Stimulated activated CD8-positive, alpha-beta memory T cell treated with anti-CD3 and anti-CD28 coated beads, Interleukin-4, amount 100 ng/mL, for 4 hours (primary cell): ENCODE data around the gene WDR11.

Experiments used
- DNase-seq, 2 donors: peaks; one replicate each; pipeline ENCODE4 v3.0.0-alpha.2; 2020; ENCODE audit warnings: low read depth in 2 of 2, low spot score in 1 of 2

Gene WDR11

DNA sequence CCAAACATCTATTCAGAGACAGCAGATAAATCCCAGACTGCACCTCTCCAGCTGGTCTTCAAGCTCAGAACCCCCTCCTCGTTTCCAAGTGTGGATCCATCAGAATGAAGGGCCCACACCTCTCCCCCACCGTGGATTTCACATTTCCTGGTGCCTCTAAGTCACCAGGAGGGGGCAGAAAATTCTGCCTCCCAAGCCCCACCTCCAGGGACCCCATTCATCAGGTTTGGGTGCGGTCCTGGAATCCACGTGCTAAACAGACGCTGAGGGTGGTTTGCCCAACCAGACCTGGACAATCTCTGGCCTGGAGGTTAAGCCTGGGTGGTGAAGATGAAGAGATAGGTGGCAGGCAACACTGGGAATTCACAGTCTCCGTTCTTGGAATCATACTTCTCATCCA lies 92.4 kb downstream of the WDR11 start:
- no peak for DNase-seq

DNA sequence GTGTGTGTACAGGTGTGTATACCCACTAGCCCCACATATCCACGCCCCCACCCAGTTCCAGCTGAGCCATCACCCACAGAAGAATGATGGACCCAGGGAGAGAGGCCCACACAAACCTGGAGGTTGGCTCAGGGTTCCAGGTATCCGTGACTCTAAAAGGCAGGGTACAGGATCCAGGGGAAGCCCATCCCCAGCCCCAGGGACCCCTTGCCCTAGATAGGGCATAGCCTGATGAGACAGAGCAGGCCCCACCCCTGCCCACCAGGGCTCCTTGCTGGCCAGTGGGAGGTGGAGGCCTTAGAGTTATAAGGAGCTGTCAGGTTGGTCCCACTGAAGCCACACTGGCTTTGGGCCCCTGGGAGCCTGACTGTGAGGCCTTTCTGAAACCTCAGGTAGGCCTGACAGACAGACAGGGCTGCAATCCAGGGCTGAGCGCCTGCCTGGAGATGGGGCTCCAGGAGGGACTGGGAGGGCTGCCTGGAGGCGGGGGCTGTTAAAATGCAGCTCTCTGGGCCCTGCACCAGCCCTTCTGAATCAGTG lies 93.5 kb downstream of the WDR11 start:
- DNase-seq, result no peak

DNA sequence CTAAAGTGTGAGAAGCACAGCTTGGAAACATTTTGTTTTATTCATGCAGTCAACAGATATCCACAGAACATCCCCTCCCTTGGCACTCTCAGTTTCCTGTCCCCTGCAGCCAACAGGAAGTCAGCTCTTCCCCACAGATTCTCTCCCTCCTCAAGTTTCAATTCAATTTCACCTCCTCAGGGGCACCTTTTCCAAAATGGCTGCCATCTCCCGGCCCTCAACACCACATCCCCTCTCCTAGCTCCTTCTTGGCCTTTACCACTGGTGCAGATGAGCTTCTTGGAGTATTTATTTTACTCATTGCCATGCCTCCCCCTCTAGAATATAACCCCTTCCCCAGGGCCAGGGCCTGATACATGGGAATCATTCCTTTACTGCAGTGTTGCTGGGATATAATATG lies 94.0 kb downstream of the WDR11 start:
- no peak for DNase-seq

DNA sequence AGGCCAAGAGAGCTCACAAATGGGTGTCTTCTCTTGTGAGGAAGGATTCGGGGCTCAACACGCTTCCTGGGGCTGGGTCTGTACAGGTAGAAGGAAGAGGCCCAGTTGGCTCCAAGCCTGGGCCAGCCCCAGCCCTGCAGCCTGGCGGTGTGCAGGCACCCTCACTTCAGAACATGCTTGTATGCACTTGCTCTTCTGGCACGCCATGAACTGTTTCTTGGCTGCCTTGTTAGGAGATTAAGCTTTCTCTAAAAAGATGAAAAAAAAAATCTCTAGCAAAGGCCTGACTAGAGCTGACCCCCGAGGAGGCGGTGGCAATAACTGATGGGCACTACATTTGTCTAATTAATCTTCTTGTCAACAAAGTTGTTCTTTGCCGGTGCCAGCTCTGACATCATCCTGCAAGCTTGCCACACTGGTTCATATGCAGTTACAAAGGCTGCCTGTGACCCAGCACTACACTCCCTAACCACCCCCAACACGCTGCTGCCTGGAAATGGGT lies 94.7 kb downstream of the WDR11 start:
- no peak for DNase-seq

DNA sequence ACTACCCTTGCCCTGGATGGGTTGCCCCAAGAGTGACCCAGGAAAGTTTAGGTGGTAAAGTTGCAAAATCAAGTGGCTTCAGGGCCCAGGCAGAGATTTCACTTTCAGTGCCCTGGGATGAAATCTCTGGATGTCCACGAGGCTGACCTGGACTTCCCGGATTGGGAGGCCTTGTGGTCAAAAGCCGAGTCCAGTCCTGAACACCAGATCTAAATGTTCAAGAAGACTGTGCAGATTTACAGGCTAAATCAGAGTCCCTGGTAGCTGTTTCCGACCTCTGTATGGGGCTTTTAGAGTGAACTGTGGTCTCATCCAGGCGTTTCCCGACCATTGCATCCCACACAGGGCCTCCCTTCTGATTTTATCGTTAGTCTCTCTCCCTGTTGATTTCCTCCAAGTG lies 95.3 kb downstream of the WDR11 start:
- no peak for DNase-seq

DNA sequence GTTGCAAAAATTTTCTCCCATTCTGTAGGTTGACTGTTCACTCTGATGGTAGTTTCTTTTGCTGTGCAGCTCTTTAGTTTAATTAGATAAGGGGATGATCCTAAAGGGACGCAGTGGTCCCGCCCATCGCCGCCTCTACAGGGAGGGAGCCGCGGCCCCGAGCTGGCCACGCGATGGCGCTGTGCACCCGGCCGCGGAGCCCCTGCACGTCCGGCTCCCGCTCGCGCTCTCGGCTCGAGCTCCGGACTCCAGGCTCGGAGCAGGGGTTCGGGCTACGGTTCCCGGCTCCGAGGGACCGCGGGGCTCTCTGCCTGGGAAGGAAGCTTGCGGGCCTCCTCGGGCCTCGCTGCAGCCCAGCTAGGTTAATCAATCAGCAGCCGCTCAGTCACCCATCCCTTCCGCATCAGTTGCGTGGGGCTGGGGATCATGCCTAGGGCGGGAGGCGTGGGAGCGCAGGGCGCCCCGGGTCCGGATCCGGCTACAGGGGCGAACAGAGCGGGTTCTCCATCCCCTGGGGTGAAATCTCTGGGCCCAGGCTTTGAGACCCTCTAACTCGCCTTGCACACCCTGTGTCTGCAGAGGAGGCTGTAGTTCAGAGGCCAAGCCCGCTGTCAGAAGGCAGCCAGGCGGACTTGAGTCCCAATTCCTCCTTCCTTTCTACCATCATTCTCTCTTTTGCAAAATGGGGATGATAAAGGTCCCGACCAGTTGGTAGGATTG lies 97.9 kb downstream of the WDR11 start:
- DNase-seq, result no peak

DNA sequence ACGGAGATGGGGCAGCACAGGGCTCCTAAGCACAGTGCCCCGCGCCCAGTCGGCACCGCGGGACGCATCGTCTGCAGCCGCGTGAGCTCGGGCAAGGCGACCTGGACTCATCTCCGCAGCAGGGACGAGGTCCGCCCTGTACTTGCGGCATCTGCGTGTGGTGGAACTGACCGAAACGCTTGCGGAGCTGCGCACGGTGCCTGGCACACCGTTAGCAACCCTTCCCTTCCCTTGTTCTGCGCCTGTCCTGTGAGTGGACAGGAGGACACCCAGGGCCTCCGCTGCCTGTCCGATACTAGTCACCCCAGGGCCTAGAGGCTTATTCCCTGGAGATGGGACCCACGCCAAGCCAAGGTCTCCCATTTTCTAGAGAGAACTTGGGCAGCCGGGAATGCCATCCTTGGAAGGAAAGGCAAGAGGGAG lies 98.5 kb downstream of the WDR11 start:
- no peak for DNase-seq

DNA sequence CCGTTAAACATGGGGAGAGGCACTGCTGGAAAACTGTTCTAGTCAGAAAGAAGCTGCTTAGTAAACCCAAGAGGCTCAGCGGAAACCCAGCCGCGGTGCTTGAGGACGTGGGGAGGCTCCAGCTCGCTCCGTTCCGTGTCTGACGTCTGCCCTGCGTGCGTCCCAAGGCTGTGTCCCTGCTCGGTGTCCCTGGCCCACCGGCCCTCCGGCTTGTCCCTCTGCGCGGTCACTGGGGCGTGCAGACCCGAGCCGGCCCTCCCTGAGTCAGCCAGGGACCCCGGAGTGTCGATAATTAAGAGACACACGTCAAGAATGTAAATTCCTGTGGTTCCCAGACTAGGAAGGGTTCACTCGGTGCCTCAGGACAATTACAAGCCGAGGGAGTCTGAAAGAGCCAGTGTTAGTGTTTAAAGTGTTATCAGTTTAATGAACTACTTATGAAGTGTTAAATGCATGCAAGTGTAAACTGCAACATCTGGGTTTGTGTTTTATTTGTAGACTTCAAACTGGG lies 98.9 kb downstream of the WDR11 start:
- DNase-seq, result no peak

DNA sequence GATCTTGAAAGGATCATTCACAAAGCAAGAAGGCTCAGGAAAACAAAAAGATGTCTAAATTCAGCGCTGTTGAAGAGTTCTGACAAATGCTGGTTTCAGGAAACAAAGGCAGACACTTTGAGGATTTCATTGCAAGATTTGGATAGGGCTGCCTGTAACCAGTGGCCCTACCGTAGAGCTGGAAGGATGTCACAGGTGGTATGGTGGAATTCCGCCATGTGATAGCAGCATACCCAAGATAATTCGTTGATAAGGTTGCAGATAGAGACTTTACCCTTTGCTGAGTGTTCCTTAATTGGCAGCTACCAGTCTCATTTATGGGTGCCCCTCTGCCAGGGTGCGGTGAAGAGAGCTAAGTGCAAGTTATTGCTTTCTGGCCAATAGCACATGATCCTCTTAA lies 100.1 kb downstream of the WDR11 start:
- DNase-seq, result no peak

DNA sequence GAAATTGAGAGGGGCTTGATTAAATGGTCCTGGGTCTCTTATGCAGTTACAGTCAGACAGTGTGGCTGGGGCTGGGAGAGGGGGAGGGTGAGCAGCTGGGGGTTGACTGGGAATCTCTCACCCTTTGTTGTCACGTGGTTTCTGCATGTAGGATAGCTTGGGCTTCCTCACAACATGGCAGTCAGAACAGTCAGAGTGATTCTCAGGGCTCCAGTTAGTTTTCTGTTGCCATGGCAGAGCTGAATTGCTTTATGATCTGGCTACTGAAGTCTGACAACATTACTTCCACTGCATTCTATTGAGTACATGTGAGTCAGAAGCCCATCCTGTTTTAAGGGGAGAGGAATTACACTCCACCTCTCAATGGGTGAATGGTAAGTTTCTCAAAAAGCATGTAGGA lies 102.7 kb downstream of the WDR11 start:
- DNase-seq, result no peak
